Measurements from ENCODE around the gene C3orf22.

The C3orf22 gene

DNA sequence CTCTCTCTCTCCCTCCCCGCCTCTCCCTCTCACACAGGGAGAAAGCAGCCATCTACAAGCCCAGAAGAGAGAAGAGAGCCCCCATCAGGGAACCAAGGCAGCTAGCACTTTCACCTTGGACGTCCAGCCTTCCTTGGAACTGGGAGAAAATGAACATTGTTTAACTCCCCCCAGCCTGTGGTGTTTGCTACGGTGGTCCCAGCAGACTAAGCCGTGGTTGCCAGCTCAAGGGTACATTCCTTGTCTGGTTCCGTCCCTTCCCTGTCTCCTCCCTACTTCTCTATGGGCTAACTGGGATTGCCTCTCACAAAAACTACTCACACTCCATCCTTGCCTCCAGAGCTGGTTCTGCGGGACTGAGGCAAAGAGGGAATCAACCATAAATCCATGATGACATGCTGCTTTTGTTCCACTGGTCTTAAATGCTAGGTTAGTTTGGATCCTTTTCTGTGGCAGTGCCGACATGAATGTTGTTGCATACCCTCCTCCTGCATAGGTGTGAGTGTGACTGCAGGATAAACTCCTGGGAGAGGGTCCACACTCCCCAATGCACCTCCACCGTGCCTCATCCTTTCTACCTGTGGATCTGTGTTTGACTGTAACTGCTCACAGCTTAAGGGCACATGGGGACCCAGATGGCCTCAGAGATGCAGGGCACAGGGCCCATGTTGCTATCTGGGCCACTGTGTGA is 12.0 kb downstream of the C3orf22 start:
- no peak overlapping the region for H3K4me3 ChIP-seq (ENCODE audit: low read depth, low read length)
- TF ChIP-seq, protein P1, sequence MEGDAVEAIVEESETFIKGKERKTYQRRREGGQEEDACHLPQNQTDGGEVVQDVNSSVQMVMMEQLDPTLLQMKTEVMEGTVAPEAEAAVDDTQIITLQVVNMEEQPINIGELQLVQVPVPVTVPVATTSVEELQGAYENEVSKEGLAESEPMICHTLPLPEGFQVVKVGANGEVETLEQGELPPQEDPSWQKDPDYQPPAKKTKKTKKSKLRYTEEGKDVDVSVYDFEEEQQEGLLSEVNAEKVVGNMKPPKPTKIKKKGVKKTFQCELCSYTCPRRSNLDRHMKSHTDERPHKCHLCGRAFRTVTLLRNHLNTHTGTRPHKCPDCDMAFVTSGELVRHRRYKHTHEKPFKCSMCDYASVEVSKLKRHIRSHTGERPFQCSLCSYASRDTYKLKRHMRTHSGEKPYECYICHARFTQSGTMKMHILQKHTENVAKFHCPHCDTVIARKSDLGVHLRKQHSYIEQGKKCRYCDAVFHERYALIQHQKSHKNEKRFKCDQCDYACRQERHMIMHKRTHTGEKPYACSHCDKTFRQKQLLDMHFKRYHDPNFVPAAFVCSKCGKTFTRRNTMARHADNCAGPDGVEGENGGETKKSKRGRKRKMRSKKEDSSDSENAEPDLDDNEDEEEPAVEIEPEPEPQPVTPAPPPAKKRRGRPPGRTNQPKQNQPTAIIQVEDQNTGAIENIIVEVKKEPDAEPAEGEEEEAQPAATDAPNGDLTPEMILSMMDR (IDR thresholded peaks at IDR 0.05; ENCODE audit: control insufficient read depth, extremely low read depth, insufficient read depth): no peak
- DNase-seq (ENCODE audit: low read depth): no peak

DNA sequence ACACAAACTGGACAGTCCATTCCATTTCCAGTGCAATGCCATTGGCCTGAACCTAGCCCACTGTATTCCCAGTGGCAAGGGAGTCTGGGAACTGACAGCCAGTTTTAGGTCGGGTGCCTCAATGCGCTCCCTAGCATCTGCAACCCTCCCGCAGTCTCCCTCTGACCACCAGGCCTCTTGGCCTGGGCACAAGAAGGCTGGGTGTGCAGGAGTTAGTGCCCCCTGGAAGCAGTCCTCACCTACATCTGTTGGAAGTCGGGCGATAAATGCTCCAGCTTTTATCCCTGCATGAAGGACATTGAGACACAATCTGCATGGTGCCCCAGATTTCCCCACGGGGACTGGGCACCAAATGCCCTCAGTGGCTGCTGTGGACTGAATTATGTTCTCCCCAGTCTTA is 12.7 kb downstream of the C3orf22 start:
- TF ChIP-seq, protein P1 (IDR thresholded peaks at IDR 0.05; ENCODE audit: control insufficient read depth, extremely low read depth, insufficient read depth): no peak
- H3K4me3 ChIP-seq (ENCODE audit: low read depth, low read length): no peak overlapping the region

DNA sequence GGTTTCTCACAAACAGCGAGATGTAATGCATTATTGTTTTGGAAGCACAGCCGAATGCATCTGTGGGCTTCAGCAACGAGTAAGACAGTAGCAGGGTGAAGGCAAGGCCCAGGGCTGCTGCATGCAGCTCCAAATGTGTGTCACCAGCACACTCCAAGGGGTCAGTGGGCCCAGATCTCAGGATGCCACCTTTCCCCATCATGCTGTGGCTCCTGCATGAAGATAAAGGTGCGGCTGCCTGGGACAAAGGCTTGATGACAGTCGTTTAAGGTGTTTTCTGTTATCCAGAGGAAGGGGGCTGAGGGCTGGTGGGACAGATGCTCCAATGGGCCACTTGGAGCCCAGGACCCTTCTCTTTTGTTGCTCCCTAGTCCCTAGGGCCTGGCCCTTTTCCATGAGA is 13.2 kb downstream of the C3orf22 start:
- TF ChIP-seq, protein P1 (IDR thresholded peaks at IDR 0.05; ENCODE audit: control insufficient read depth, extremely low read depth, insufficient read depth): no peak
- H3K4me3 ChIP-seq (ENCODE audit: low read depth, low read length): no peak overlapping the region
- DNase-seq (ENCODE audit: low read depth): no peak

More for the DNA sequence above, 12.7 kb downstream of the C3orf22 start:
- no peak for DNase-seq (ENCODE audit: low read depth)

DNA sequence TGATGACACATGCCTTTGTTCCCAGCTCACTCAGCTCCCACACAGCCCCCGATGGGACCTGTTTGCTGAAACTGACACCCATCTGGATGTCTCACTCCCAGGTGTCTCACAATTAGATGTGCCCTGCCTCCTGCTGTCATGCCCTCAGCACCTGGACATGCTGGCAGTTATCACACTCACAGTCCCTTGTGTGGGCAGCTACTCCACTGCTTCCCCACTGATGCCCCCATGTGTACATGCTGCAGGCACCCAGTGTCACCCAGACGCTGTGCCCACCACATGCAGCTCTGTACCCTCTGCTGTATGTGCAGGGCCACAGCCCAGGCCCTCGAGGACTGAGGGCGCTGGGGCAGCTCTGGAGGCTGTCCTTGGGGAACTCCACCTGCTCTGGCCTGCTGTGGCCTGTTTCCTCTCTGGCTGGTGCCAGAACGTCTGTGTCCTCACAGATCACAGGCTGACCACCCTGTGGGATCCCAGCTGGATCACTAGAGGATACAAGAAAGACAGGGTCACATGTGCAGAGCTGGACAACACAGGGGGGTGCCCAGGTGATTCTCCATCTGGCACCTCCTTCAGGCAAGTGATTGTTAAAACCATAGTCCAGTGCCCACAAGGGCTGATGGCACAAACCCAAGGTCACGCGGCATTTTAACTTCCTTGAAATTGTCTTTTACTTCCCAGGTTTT is 14.0 kb downstream of the C3orf22 start:
- no peak overlapping the region for H3K4me3 ChIP-seq (ENCODE audit: low read depth, low read length)
- TF ChIP-seq, protein P1 (IDR thresholded peaks at IDR 0.05; ENCODE audit: control insufficient read depth, extremely low read depth, insufficient read depth): no peak
- DNase-seq (ENCODE audit: low read depth): no peak

DNA sequence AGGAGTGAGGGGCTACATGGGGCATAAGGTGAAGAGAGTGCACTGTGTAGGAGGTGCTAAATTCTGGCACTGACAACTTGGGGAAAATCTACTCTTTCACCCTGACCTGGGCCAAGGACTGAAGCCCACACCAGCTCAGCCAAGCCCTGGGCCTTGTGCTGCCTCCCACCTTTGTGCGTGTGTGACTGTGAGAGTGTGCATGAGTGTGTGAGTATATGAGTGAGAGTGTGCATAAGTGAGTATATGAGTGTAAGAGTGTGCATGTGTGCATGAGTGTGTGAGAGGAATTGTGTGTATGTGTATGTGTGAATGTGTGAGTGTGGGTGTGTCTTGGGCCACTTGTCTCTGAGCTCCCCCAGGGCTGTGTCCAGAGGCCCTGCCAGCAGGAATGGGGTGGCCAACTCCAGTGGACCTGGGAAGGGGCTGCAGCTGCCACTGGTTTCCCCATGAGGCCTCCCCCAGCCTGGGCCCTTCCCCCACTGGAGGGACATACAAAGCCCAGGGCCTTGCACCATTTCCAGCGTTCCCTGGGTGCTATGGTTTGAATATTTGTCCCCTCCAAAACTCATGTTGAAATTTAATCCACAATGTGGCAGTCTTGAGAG is 15.2 kb downstream of the C3orf22 start:
- TF ChIP-seq, protein P1 (IDR thresholded peaks at IDR 0.05; ENCODE audit: control insufficient read depth, extremely low read depth, insufficient read depth): no peak
- no peak for DNase-seq (ENCODE audit: low read depth)
- H3K4me3 ChIP-seq (ENCODE audit: low read depth, low read length): no peak overlapping the region

DNA sequence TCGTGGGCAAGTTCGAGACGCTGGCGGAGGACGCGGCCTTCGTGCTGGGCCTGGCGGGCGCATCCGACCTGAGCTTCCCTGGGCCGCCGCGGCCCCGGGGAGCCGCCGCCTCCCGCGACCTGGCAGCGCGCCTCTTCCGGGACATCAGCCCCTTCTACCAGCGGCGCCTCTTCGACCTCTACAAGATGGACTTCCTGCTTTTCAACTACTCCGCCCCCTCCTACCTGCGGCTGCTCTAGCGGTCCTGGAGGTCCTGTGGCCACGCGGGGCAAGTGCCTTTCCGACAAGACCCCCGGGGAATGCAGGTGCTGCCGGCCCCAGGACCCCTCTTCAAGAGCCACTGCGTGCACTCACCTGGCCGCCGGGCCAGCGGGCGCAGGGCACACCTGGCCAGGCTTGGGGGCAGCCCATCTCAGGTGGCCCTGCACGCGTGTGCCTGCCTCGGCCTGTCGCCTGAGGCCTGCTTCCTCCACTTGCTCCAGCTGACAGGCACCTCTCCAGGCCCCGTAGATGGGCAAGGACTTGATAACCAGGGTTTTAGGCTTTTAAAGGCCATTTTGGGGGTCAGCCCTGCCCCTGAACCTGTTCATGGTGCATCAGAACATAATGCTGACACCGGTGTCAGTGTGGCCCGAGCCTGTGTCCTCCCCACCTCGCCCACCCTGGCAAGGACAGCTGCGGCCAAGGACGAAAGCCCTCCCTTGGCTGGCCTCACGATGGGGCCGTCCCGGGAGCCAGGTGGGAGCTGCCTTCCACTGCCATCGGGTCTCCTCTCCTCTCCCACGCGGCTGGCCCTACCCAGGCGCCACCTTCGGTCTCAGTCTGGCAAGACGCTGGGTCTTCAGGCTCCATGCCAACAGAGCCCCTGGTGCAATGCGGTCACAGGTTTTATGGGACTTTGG is 16.1 kb downstream of the C3orf22 start:
- TF ChIP-seq, protein P1 (IDR thresholded peaks at IDR 0.05; ENCODE audit: control insufficient read depth, extremely low read depth, insufficient read depth): no peak
- no peak overlapping the region for H3K4me3 ChIP-seq (ENCODE audit: low read depth, low read length)

More for the DNA sequence above, 16.1 kb downstream of the C3orf22 start:
- DNase-seq (ENCODE audit: low read depth): no peak
